GM08714 (cell line): Measurements from ENCODE around the gene CASK.

ENCODE experiments used
- H3K4me3 ChIP-seq: fragments of 200-500 bp; sonication (Bioruptor generic); 2 replicates; pipeline ENCODE4 v1.5.1; 2014; ENCODE audit warnings: mild to moderate bottlenecking, low read length, inconsistent platforms
- ZNF274 ChIP-seq: IDR thresholded peaks from 2 replicates; pipeline ENCODE4 v1.6.1; 2012; ENCODE audit warnings: mild to moderate bottlenecking, low read depth, low read length

CASK gene

DNA sequence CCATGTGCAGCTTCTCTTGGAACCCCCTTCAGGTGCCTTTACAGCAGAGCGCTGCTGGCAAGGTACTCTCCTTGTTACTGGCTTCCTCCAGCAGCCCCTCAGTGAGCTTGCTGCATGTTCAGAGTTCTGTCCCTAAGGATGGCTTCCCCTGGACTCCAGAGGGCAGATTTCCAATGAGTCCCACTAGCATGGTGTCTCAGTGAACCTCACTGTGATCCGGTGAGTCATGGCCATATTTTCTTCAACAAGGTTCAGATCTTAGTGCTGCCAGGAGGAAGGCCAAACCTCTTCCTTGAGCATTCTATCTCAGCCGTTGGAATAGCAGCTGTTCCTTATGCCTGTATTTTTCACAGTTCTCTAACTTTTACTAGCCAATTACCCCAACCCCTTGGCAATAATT lies 98.8 kb downstream of the CASK start:
- no peak for TF ChIP-seq ZNF274

DNA sequence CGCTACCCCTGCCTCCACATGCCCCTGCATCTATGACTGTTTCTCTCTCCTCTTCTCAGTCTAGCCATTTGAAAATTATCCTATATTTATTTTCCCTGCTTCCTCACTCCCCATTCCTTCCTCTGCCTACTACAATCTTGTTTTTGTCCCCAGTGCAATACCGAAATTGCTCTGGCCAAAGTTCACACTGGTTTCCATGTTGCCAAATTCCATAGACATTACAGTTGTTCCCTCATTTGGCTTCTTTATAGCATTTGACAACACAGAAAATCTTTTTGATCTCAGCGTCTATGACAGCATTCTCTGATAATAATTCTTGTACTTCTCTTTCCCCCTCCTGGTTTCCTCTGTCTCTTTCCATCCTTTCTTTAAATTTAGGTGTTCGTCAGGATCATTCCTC lies 100.0 kb downstream of the CASK start:
- TF ChIP-seq ZNF274 = no peak
- H3K4me3 ChIP-seq = no peak overlapping the region

More for the DNA sequence above, 98.8 kb downstream of the CASK start:
- H3K4me3 ChIP-seq = no peak overlapping the region

DNA sequence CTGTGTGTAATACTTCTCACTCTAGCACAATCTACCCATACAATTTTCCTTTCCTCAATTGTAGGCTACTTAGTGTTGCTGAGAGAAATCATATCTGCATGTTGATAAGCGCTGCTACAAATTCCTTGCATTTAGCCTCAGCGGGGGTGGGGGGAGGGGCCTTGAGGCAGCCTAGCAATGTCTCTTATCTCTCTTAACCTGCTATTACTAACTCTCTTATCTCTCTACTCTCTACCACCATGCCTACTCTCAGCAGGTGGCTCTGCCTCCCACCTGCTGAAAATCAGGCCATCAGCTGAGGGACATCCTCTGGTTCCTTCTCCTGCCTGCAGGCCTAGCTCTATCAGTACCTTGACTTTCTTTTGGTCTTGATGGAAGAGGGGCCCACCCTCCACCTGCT lies 100.5 kb downstream of the CASK start:
- H3K4me3 ChIP-seq = no peak overlapping the region
- no peak for TF ChIP-seq ZNF274

- no peak for TF ChIP-seq ZNF274
- H3K4me3 ChIP-seq = no peak overlapping the region
These were observed 115.3 kb downstream of the CASK start for GRCh38 chrX:41808047-41808446.

DNA sequence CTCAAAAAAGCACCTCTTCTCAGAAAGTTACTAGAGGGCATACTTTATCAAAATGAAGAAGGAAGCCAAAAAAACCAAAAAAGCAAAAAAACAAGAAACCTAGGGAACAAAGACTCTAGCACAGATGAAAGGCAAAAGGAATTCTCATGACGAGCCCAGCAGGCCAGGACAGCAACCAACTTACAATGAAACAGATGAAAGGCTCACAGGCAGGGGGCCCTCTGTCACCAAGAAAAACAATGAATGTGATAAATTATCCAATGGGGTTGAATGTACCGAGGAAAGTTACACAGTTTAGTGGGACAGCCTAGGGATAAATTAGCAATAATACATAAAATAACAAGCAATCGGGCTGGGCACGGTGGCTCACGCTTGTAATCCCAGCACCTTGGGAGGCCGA lies 120.4 kb downstream of the CASK start:
- H3K4me3 ChIP-seq = no peak overlapping the region
- TF ChIP-seq ZNF274 = no peak

- no peak for TF ChIP-seq ZNF274
- no peak overlapping the region for H3K4me3 ChIP-seq
These were observed 123.7 kb downstream of the CASK start for GRCh38 chrX:41799661-41800060.

DNA sequence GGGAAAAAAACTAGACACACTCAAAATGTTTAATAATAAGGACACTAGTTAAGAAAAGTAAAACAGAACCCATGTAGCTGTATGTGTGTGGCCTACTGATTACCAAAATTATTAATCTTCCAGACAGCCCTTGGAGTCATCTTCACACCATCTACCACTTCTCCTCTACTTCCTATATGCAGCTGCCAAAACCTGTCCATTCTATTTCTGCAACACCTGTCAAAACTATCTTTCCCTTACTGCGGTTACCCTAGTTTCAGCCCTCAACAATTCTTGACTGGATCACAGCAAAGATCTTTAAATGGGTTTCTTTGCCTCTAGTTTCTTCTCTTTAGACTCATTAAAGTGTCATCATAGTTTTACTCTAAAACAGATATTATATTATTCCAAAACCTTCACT lies 126.8 kb downstream of the CASK start:
- no peak for TF ChIP-seq ZNF274
- no peak overlapping the region for H3K4me3 ChIP-seq

- TF ChIP-seq ZNF274 = no peak
These were observed 127.3 kb downstream of the CASK start for GRCh38 chrX:41796046-41796445.

GRCh38 chrX:41789374-41789773 lies 134.0 kb downstream of the CASK start:
- TF ChIP-seq ZNF274 = no peak

More at GRCh38 chrX:41796046-41796445, 127.3 kb downstream of the CASK start:
- no peak overlapping the region for H3K4me3 ChIP-seq

GRCh38 chrX:41785685-41786084 lies 137.7 kb downstream of the CASK start:
- H3K4me3 ChIP-seq = no peak overlapping the region
- TF ChIP-seq ZNF274 = no peak

More at GRCh38 chrX:41789374-41789773, 134.0 kb downstream of the CASK start:
- no peak overlapping the region for H3K4me3 ChIP-seq

DNA sequence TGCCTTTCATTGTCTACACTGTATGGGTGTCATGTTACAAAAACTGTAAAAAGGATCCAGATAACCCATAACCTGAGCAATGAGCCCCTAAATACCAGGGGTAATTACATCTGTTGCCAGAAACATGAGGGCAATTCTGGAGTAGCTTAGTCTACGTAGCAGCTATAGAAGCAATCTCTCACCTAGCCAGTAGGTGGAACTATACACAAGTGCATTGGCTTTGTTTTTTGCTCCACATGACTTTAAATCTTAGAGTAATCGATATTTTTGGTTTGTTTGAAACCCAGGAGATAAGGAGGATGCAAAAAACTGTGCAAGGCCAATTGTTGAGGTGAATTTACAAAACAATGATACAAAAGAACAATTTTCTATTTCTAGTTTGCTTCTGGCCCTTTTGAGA lies 141.9 kb downstream of the CASK start:
- no peak overlapping the region for H3K4me3 ChIP-seq
- no peak for TF ChIP-seq ZNF274

DNA sequence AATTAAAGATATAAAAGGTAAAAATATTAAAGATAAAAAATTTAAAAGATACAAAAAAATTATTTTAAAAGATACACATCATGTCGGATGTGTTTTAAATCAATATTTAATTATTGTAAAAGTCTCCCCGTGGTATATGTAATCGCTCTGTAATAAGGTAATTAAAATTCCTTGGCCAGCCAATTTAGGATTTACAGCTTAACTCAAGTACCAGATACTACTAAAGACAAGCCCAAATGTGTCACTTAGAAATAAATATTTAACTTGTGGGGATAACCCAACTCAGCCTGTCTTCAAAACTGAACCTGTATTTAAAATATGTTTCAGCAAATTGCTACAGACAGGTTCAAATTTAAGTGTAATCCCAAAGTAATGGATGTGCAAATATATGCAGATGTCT lies 143.4 kb downstream of the CASK start:
- TF ChIP-seq ZNF274 = no peak

DNA sequence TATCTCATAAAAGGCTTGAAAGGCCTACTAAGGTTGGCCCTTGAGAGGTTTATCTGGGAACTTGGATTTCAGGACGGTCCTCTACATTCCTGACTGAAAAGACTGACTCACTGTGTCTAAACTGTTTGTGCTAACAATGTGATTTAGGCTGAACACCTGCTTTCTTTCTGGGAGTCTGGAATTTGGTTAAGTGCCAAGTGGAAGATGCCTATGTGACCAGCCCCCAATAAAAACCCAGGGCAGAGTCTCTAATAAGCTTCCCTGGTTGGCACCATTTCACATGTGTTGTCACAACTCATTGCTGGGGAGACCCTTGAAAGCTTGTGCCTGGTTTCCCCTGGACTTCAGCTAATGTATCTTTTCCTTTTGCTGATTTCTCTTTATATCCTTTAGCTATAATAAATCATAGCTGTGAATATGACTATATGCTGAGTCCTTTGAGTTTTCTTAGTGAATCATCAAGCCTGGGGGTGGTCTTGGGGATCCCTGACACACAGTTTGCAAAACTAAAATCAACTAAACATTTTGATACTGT lies 144.3 kb downstream of the CASK start:
- TF ChIP-seq ZNF274 = no peak
- H3K4me3 ChIP-seq = no peak overlapping the region

More for the DNA sequence above, 143.4 kb downstream of the CASK start:
- no peak overlapping the region for H3K4me3 ChIP-seq

DNA sequence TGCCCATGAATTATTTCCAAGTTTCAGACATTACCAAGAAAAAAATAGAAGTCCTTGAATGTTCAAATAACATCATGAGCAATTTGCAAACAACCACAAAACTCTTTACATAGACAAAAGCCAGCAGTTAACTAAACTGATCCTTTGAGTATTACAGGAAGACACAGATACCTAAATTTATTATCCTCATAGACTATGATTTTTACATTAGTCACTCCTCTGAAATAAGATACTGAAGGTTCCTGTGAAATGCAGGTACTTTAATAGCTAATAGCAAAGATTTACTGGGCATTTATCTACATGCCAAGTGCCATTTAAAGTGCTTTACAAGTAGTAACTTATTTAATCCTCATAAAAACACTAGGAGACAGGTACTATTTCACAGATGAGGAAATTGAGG lies 161.7 kb downstream of the CASK start:
- no peak for TF ChIP-seq ZNF274

GRCh38 chrX:41761169-41761568 lies 162.2 kb downstream of the CASK start:
- no peak overlapping the region for H3K4me3 ChIP-seq
- no peak for TF ChIP-seq ZNF274

More for the DNA sequence above, 161.7 kb downstream of the CASK start:
- H3K4me3 ChIP-seq = no peak overlapping the region

- no peak overlapping the region for H3K4me3 ChIP-seq
- no peak for TF ChIP-seq ZNF274
These were observed 163.5 kb downstream of the CASK start for GRCh38 chrX:41759817-41760216.

GRCh38 chrX:41758401-41758800 lies 165.0 kb downstream of the CASK start:
- TF ChIP-seq ZNF274 = no peak
- no peak overlapping the region for H3K4me3 ChIP-seq
